SK-N-MC (cell line): ENCODE results near the gene SMOC1.

ENCODE experiments used
- EZH2 ChIP-seq: fragments of 200-600 bp; sonication (generic); IDR thresholded peaks from one replicate; pipeline ENCODE4 v1.6.1; 2017; ENCODE audit warnings: antibody characterized with exemption
- POLR2AphosphoS5 ChIP-seq: IDR thresholded peaks from 2 replicates; pipeline ENCODE4 v1.6.1; 2012; ENCODE audit warnings: mild to moderate bottlenecking, low read depth, low read length, borderline replicate concordance

- TF ChIP-seq EZH2, result no peak
- no peak for TF ChIP-seq POLR2AphosphoS5
Measured at GRCh38 chr14:69973846-69974245, 94.6 kb downstream of the SMOC1 start.
